ENCODE results near the gene C3AR1.
"Not testable (repeated sequence)": the region's sequence is repeated elsewhere in the genome, so short reads cannot be mapped to it uniquely, and the experiment has no call there.

C3AR1 gene

DNA sequence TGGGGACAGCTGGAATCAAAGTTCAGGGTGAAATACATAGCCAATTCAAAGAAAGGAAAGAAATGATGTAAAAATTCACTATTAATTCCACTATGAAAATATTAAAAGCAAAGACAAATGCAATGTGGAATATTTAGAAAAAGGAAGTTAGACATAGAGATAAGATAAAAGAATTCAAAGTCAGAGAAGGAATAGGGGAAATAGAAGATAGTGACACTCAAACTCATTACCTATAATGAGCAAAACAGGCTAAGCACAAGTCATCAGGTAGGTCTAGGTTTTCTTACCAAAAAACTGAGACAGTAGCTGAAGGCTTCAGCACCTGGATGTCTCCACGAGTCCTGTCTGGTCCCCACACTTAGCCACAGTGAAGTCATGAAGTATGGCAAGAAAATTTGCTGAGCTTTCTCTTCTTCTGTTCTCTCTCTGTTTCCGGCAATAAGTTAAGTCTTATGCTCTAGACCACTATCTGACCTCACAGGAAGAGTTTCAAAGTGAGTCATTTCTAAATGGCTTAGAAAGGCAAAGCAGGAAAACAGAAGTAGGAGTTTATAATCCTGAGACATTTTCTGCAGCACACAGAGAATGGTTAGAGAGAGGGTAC, at the start of gene C3AR1:
TSS of gene C3AR1 (minus strand) at position 369 of the 604 bp plus-strand sequence. CDS start 6,174 bp downstream, outside the sequence.
- Histone ChIP-seq H3K4me3 (ENCODE audit: low read depth, low read length) (no peak within 1 kb of the TSS), H3K36me3 (no peaks in the 10 kb centered on the region), H3K9me3 (ENCODE audit: severe bottlenecking) (no peaks in the 10 kb centered on the region), H3K27ac (no peak within 1 kb of the TSS), H3K27me3 (ENCODE audit: insufficient read depth, low read depth, severe bottlenecking) (no peaks in the 10 kb centered on the region)
- DNase-seq, result no peak
- TF ChIP-seq, protein P1, sequence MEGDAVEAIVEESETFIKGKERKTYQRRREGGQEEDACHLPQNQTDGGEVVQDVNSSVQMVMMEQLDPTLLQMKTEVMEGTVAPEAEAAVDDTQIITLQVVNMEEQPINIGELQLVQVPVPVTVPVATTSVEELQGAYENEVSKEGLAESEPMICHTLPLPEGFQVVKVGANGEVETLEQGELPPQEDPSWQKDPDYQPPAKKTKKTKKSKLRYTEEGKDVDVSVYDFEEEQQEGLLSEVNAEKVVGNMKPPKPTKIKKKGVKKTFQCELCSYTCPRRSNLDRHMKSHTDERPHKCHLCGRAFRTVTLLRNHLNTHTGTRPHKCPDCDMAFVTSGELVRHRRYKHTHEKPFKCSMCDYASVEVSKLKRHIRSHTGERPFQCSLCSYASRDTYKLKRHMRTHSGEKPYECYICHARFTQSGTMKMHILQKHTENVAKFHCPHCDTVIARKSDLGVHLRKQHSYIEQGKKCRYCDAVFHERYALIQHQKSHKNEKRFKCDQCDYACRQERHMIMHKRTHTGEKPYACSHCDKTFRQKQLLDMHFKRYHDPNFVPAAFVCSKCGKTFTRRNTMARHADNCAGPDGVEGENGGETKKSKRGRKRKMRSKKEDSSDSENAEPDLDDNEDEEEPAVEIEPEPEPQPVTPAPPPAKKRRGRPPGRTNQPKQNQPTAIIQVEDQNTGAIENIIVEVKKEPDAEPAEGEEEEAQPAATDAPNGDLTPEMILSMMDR (IDR thresholded peaks at IDR 0.05; ENCODE audit: low read depth, low read length), result no peak

DNA sequence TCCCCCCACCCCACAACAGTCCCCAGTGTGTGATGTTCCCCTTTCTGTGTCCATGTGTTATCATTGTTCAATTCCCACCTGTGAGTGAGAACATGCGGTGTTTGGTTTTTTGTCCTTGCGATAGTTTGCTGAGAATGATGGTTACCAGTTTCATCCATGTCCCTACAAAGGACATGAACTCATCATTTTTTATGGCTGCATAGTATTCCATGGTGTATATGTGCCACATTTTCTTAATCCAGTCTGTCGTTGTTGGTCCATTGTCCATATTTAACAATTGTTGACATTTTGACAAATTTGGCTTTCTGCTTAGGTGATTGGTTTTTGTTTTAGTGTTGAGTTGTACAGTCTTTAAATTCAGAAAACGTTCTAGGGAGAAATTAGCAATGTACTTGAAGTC, 47.0 kb upstream of the C3AR1 start:
- H3K9me3 ChIP-seq (ENCODE audit: severe bottlenecking); H3K27ac ChIP-seq; H3K4me3 ChIP-seq (ENCODE audit: low read depth, low read length); H3K36me3 ChIP-seq; DNase-seq; H3K27me3 ChIP-seq (ENCODE audit: insufficient read depth, low read depth, severe bottlenecking): not testable (repeated sequence)

GRCh38 chr12:8108808-8109398, 42.7 kb upstream of the C3AR1 start:
- Histone ChIP-seq H3K9me3 (ENCODE audit: severe bottlenecking) (no peaks in the 10 kb centered on the region), H3K4me3 (ENCODE audit: low read depth, low read length) (no peak overlapping the region), H3K36me3 (no peaks in the 10 kb centered on the region), H3K27ac (no peak overlapping the region), H3K27me3 (ENCODE audit: insufficient read depth, low read depth, severe bottlenecking) (no peaks in the 10 kb centered on the region)
- DNase-seq, result peak; percentile 71
- TF ChIP-seq, protein P1 (IDR thresholded peaks at IDR 0.05; ENCODE audit: low read depth, low read length), result peak; percentile 76

DNA sequence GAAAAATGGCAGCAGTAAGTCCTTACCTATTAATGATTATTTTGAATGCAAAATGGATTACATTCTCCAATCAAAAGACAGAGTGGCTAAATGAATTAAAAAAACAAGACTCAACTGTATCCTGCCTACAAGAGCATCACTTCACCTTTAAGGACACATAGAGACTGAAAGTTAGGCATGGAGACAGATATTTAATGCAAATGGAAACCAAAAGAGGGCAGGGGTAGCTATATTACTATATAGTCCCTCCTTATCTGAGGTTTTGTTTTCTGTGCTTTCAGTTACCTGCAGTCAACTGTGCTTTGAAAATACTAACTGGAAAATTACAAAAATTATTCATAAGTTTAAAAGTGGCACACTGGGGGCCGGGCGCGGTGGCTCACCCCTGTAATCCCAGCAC, 33.1 kb upstream of the C3AR1 start:
- Histone ChIP-seq H3K36me3 (peaks cover 26% of the 10 kb centered on the region), H3K27ac (no peak overlapping the region), H3K27me3 (ENCODE audit: insufficient read depth, low read depth, severe bottlenecking) (no peaks in the 10 kb centered on the region), H3K9me3 (ENCODE audit: severe bottlenecking) (no peaks in the 10 kb centered on the region), H3K4me3 (ENCODE audit: low read depth, low read length) (no peak overlapping the region)
- TF ChIP-seq, protein P1 (IDR thresholded peaks at IDR 0.05; ENCODE audit: low read depth, low read length), result no peak
- no peak for DNase-seq

DNA sequence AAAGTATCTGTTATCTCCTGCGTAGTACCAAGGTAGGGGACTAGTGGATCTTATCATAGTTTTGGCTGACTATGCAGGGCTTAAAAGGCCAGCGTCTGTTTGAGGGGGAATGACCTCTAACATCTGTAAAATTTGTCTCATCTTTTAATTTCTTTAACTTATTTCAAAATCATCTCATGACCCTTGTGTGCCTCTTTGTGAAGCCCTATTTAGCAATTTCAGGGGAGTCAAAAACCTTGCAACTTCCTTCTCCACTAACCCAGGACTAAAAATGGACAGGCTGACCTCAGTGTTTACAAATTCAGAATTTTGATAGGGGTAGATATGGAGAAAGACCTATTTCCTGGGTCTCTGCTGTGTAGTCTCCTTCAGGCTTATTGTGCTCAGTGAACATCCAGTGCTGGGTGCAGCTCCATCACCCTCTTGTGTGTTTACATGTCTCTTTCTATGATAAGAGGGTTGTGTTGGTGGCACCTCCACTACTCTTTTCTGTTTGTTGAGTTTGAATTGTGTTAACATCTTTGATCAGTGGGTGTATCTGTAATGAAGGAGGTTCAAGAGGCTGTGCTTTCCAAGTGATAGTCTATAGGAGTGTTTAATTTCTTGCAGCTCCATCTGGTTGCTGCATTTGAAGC, 30.2 kb upstream of the C3AR1 start:
- Histone ChIP-seq H3K36me3 (peaks cover 53% of the 10 kb centered on the region), H3K4me3 (ENCODE audit: low read depth, low read length) (no peak overlapping the region), H3K27ac (no peak overlapping the region), H3K27me3 (ENCODE audit: insufficient read depth, low read depth, severe bottlenecking) (no peaks in the 10 kb centered on the region), H3K9me3 (ENCODE audit: severe bottlenecking) (no peaks in the 10 kb centered on the region)
- TF ChIP-seq, protein P1 (IDR thresholded peaks at IDR 0.05; ENCODE audit: low read depth, low read length), result no peak
- no peak for DNase-seq

DNA sequence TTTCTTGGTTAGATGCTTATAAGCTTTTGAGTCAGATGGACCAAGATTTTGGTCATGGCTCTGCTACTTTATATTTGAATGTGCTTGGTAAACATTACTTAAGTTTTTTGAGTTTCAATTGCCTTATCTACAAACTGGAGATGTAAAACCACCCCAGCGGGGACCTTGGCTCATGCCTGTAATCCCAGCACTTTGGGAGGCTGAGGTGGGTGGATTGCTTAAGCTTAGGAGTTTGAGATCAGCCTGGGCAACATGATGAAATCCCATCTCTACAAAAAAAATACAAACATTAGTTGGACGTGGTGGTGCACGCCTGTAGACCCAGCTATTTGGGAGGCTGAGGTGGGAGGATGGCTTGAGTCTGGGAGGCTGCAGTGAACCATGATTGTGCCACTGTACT, 27.1 kb upstream of the C3AR1 start:
- DNase-seq, result no peak
- no peak overlapping the region for H3K27ac ChIP-seq
- H3K36me3 ChIP-seq, result peaks cover 66% of the 10 kb centered on the region
- H3K27me3 ChIP-seq (ENCODE audit: insufficient read depth, low read depth, severe bottlenecking), result no peaks in the 10 kb centered on the region
- H3K4me3 ChIP-seq (ENCODE audit: low read depth, low read length), result no peak overlapping the region
- TF ChIP-seq, protein P1 (IDR thresholded peaks at IDR 0.05; ENCODE audit: low read depth, low read length), result no peak
- H3K9me3 ChIP-seq (ENCODE audit: severe bottlenecking), result no peaks in the 10 kb centered on the region
